Renal cortical epithelial cell (primary cell): ENCODE results near the gene NAV3. TPM values are rescaled to one million over a fixed set of nuclear protein-coding genes. Genes with fewer than 3 reads are reported as not detected.

Source experiments
- DNase-seq: peaks from one replicate; pipeline ENCODE4 v3.0.0-alpha.2; 2011; ENCODE audit warnings: low read depth
- total RNA-seq: library from RNA; depleted of rRNA; stranded (reverse); fragments of >200 nt; gene quantifications from 2 replicates; pipeline ENCODE4 v1.2.3, GENCODE V29; 2014

The NAV3 gene
- total RNA-seq, 1 donor from 2014 or later: 9.1 TPM

- no peak for DNase-seq
Observed at GRCh38 chr12:78118036-78118435, 287.3 kb downstream of the NAV3 start.

- DNase-seq: no peak
Observed at GRCh38 chr12:78118486-78118885, 287.8 kb downstream of the NAV3 start.

- DNase-seq: no peak
Observed at GRCh38 chr12:78119351-78119918, 288.7 kb downstream of the NAV3 start.

GRCh38 chr12:78120306-78120705, 289.6 kb downstream of the NAV3 start:
- DNase-seq: no peak

GRCh38 chr12:78120866-78121560, 290.3 kb downstream of the NAV3 start:
- peak; percentile 9 for DNase-seq

- no peak for DNase-seq
Observed at GRCh38 chr12:78121969-78122610, 291.4 kb downstream of the NAV3 start.

GRCh38 chr12:78128211-78128610, 297.5 kb downstream of the NAV3 start:
- DNase-seq: no peak

- no peak for DNase-seq
Observed at GRCh38 chr12:78143717-78144116, 313.0 kb downstream of the NAV3 start.

GRCh38 chr12:78145398-78145797, 314.7 kb downstream of the NAV3 start:
- DNase-seq: no peak

GRCh38 chr12:78146365-78146772, 315.7 kb downstream of the NAV3 start:
- DNase-seq: peak; percentile 58

- DNase-seq: no peak
Observed at GRCh38 chr12:78149459-78149858, 318.8 kb downstream of the NAV3 start.

- DNase-seq: no peak
Observed at GRCh38 chr12:78155546-78155945, 324.9 kb downstream of the NAV3 start.

- DNase-seq: no peak
Observed at GRCh38 chr12:78156751-78157150, 326.1 kb downstream of the NAV3 start.

GRCh38 chr12:78157199-78157598, 326.5 kb downstream of the NAV3 start:
- DNase-seq: no peak

GRCh38 chr12:78164154-78164553, 333.5 kb downstream of the NAV3 start:
- no peak for DNase-seq

GRCh38 chr12:78167510-78167909, 336.8 kb downstream of the NAV3 start:
- peak; percentile 11 for DNase-seq

- DNase-seq: no peak
Observed at GRCh38 chr12:78171061-78171460, 340.4 kb downstream of the NAV3 start.

GRCh38 chr12:78176643-78177042, 345.9 kb downstream of the NAV3 start:
- no peak for DNase-seq

GRCh38 chr12:78177298-78177697, 346.6 kb downstream of the NAV3 start:
- DNase-seq: no peak

GRCh38 chr12:78179346-78179745, 348.7 kb downstream of the NAV3 start:
- DNase-seq: no peak

- peak; percentile 18 for DNase-seq
Observed at GRCh38 chr12:78181544-78182162, 351.0 kb downstream of the NAV3 start.

GRCh38 chr12:78183824-78184223, 353.1 kb downstream of the NAV3 start:
- DNase-seq: peak; percentile 9

GRCh38 chr12:78185109-78185508, 354.4 kb downstream of the NAV3 start:
- peak; percentile 71 for DNase-seq
